Endothelial cell of umbilical vein (primary cell): ENCODE data around the gene FAM181A. TPM values are rescaled to one million over a fixed set of nuclear protein-coding genes. Genes with fewer than 3 reads are reported as not detected.

Source experiments
- BruUV-seq: library from RNA; stranded (reverse); fragments of 400-500 nt; replicated peaks from 2 replicates; lab custom pipeline; 2021; lab: Mats Ljungman, UMichigan
- CTCF ChIA-PET: fragments of 300-600, 350-600 bp; sonication (Branson Sonifier 250); formaldehyde crosslinking; loops from one replicate; lab custom pipeline; 2021; ENCODE audit warnings: antibody characterized with exemption, inconsistent platforms; lab: Charles Lee
- POLR2A ChIA-PET: fragments of 300-600, 350-600 bp; sonication (Branson Sonifier 250); formaldehyde crosslinking; loops from one replicate; lab custom pipeline; 2021; ENCODE audit warnings: antibody characterized with exemption, inconsistent platforms; lab: Charles Lee
- DNase-seq: peaks from one replicate; pipeline ENCODE4 v3.0.0-alpha.2; 2011; ENCODE audit warnings: low read depth, low spot score
- FAIRE-seq: peaks from 2 replicates; lab custom pipeline; 2011; peaks lifted over from hg19 to GRCh38; lab: Jason Lieb, UNC
- H2AFZ ChIP-seq: 2 replicates; pipeline ENCODE4 v1.6.0; 2012; ENCODE audit warnings: low read depth, low read length, control low read depth, inconsistent platforms
- H3K27ac ChIP-seq: 2 replicates; pipeline ENCODE4 v1.5.1; 2011; ENCODE audit warnings: low read depth, mild to moderate bottlenecking, control low read depth, low read length, moderate library complexity; ENCODE audit not compliant: insufficient read depth
- H3K27me3 ChIP-seq, 2 experiments: 2 replicates each; pipeline versions ENCODE4 v1.6.0 to v1.6.1; 2011; ENCODE audit warnings: low read length in 2 of 2, mixed read lengths in 1 of 2; ENCODE audit not compliant: control insufficient read depth in 2 of 2, insufficient read depth in 2 of 2
- H3K36me3 ChIP-seq, 2 experiments: 2 replicates in 1 of 2; 3 replicates in 1 of 2; pipeline ENCODE4 v1.5.1; 2011; ENCODE audit warnings: low read length in 2 of 2, mild to moderate bottlenecking in 1 of 2, moderate library complexity in 1 of 2; ENCODE audit not compliant: control insufficient read depth in 2 of 2, insufficient read depth in 2 of 2; ENCODE audit errors: extremely low read depth in 1 of 2
- H3K4me1 ChIP-seq: 3 replicates; pipeline ENCODE4 v1.5.1; 2011; ENCODE audit warnings: mild to moderate bottlenecking, low read length; ENCODE audit not compliant: control insufficient read depth, insufficient read depth; ENCODE audit errors: extremely low read depth
- H3K4me2 ChIP-seq: 2 replicates; pipeline ENCODE4 v1.6.1; 2011; ENCODE audit warnings: low read length, control low read depth, mixed read lengths; ENCODE audit not compliant: insufficient read depth
- H3K4me3 ChIP-seq, 3 experiments: fragments of 200-600 bp in 1 of 3; sonication (generic), shearing (Covaris generic) in 1 of 3; replicated peaks in 1 of 3; 2 replicates each; pipeline ENCODE4 v1.5.1; 2011 to 2016; ENCODE audit warnings: control low read depth in 3 of 3, low read length in 3 of 3, mild to moderate bottlenecking in 2 of 3, inconsistent platforms in 1 of 3, low read depth in 1 of 3, moderate library complexity in 1 of 3; ENCODE audit not compliant: insufficient read depth in 1 of 3
- H3K79me2 ChIP-seq: 2 replicates; pipeline ENCODE4 v1.6.0; 2012; ENCODE audit warnings: low read length, inconsistent platforms; ENCODE audit not compliant: control insufficient read depth, insufficient read depth
- H3K9ac ChIP-seq: replicated peaks from 2 replicates; pipeline ENCODE3; 2011; ENCODE audit warnings: low read length, control low read depth; ENCODE audit not compliant: insufficient read depth; ENCODE audit errors: extremely low read depth
- H3K9me1 ChIP-seq: replicated peaks from 3 replicates; pipeline ENCODE4 v1.6.0; 2011; ENCODE audit warnings: mild to moderate bottlenecking, low read length; ENCODE audit not compliant: control insufficient read depth, insufficient read depth; ENCODE audit errors: extremely low read depth
- H3K9me3 ChIP-seq: replicated peaks from 2 replicates; pipeline ENCODE4 v1.5.1; 2012; ENCODE audit warnings: low read length, inconsistent platforms; ENCODE audit not compliant: control insufficient read depth, insufficient read depth
- H4K20me1 ChIP-seq: replicated peaks from 2 replicates; pipeline ENCODE3; 2011; ENCODE audit warnings: mild to moderate bottlenecking, low read length; ENCODE audit not compliant: control insufficient read depth, insufficient read depth; ENCODE audit errors: extremely low read depth
- CTCF ChIP-seq, 2 donors: IDR thresholded peaks; 1 replicate in 1 of 2; 2 replicates in 1 of 2; pipeline ENCODE4 v1.5.1; 2011; ENCODE audit warnings: low read length in 2 of 2, mild to moderate bottlenecking in 2 of 2, moderate library complexity in 2 of 2, control low read depth in 1 of 2, inconsistent platforms in 1 of 2, low read depth in 1 of 2; ENCODE audit not compliant: insufficient read depth in 1 of 2; ENCODE audit errors: extremely low read depth in 1 of 2
- EZH2 ChIP-seq: IDR thresholded peaks from 2 replicates; pipeline ENCODE4 v1.6.1; 2012; ENCODE audit warnings: borderline replicate concordance, low read depth, mild to moderate bottlenecking, moderate library complexity, low read length, inconsistent platforms; ENCODE audit not compliant: severe bottlenecking
- FOS ChIP-seq: IDR thresholded peaks from 2 replicates; pipeline ENCODE4 v1.6.1; 2011; ENCODE audit warnings: mild to moderate bottlenecking, low read length, moderate library complexity, borderline replicate concordance; ENCODE audit not compliant: insufficient read depth
- GATA2 ChIP-seq: IDR thresholded peaks from 2 replicates; pipeline ENCODE4 v1.7.0; 2011; ENCODE audit warnings: low read depth, mild to moderate bottlenecking, moderate library complexity, mixed read lengths, low read length; ENCODE audit not compliant: insufficient read length, insufficient read depth
- JUN ChIP-seq: IDR thresholded peaks from 2 replicates; pipeline ENCODE4 v1.6.1; 2011; ENCODE audit warnings: borderline replicate concordance, low read depth; ENCODE audit not compliant: insufficient read length, insufficient read depth
- MYC ChIP-seq: IDR thresholded peaks from one replicate; pipeline ENCODE4 v1.6.1; 2011; ENCODE audit warnings: mild to moderate bottlenecking, low read depth, low read length
- POLR2A ChIP-seq: IDR thresholded peaks from 2 replicates; pipeline ENCODE4 v1.6.1; 2012; ENCODE audit warnings: low read depth, mild to moderate bottlenecking, control low read depth, low read length
- POLR2AphosphoS5 ChIP-seq: IDR thresholded peaks from 2 replicates; pipeline ENCODE4 v1.6.1; 2012; ENCODE audit warnings: low read depth, mild to moderate bottlenecking, control low read depth, low read length, moderate library complexity; ENCODE audit not compliant: insufficient read depth
- dilution Hi-C: fragments of 300-500 bp; cut with MboI; formaldehyde crosslinking; loops from one replicate; pipeline ENCODE4 v1.15.0; 2019; ENCODE audit warnings: low sequenced_read_pairs; ENCODE audit not compliant: extremely low pct_ligation_motif_present
- intact Hi-C: fragments of 100-400 bp; cut with micrococcal nuclease; formaldehyde crosslinking; loops from one replicate; pipeline ENCODE4 v1.10.0; 2022
- polyA plus RNA-seq, 4 experiments: library from polyadenylated mRNA; depleted of rRNA in 3 of 4; stranded (reverse) in 3 of 4; unstranded in 1 of 4; fragments of >200 nt; gene quantifications; 2 replicates each; pipeline versions ENCODE4 v1.2.1 to v1.2.3, GENCODE V29; 2011 to 2012; ENCODE audit warnings: missing spikeins in 1 of 4
- total RNA-seq: library from RNA; stranded (reverse); gene quantifications from 2 replicates; pipeline ENCODE4 v1.2.3, GENCODE V29; 2021
- TF ChIP-seq, protein P1 (sequence below): IDR thresholded peaks from 2 replicates; pipeline ENCODE4 v1.6.1; 2011; ENCODE audit not compliant: insufficient read depth, insufficient read length

FAM181A gene
- total and polyA plus RNA-seq, 2 donors (not counting 3 experiments of a cell fraction or from before 2014, with no cell fraction given): not detected

GRCh38 chr14:93961620-93962019 lies 34.5 kb downstream of the FAM181A start:
- TF ChIP-seq GATA2: no peak
- TF ChIP-seq MYC: no peak
- TF ChIP-seq POLR2A: no peak
- TF ChIP-seq, protein P1, sequence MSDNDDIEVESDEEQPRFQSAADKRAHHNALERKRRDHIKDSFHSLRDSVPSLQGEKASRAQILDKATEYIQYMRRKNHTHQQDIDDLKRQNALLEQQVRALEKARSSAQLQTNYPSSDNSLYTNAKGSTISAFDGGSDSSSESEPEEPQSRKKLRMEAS: no peak
- TF ChIP-seq FOS: no peak
- TF ChIP-seq EZH2: no peak
- TF ChIP-seq CTCF (IDR thresholded peaks at IDR 0.05; ENCODE audit: extremely low read depth in 1 of 2, insufficient read depth in 1 of 2, low read depth in 1 of 2, low read length in 2 of 2): no peak
- no peak for TF ChIP-seq JUN
- no peak for TF ChIP-seq POLR2AphosphoS5
- Histone ChIP-seq H4K20me1 (no peaks in the 10 kb centered on the region), H3K9ac (no peak overlapping the region), H2AFZ (no peak overlapping the region), H3K9me3 (no peaks in the 10 kb centered on the region), H3K4me1 (no peaks in the 10 kb centered on the region), H3K4me2 (no peak overlapping the region), H3K9me1 (no peaks in the 10 kb centered on the region), H3K27me3 (no peaks in the 10 kb centered on the region), H3K36me3 (no peaks in the 10 kb centered on the region), H3K4me3 (no peak overlapping the region), H3K79me2 (no peaks in the 10 kb centered on the region), H3K27ac (no peak overlapping the region)
- intact Hi-C loops (no loop called here), dilution Hi-C loops (no loop called here)
- DNase-seq (no peak), FAIRE-seq (no peak)
- no TSS peak for BruUV-seq
- ChIA-PET CTCF (interaction anchor here (4.7 to 7.1 kb wide), 2 partner anchors 22 kb away, joined by 27 to 60 read pairs; no protein-coding TSS in a partner anchor), POLR2A (no interaction called here)
